ENCODE results near the gene A2ML1. TPM values are rescaled to one million over a fixed set of nuclear protein-coding genes. Genes with fewer than 3 reads are reported as not detected.

A2ML1 gene
- total RNA-seq, 4 donors from 2014 or later = 0.11 to 1.2 TPM; not detected in 2

DNA sequence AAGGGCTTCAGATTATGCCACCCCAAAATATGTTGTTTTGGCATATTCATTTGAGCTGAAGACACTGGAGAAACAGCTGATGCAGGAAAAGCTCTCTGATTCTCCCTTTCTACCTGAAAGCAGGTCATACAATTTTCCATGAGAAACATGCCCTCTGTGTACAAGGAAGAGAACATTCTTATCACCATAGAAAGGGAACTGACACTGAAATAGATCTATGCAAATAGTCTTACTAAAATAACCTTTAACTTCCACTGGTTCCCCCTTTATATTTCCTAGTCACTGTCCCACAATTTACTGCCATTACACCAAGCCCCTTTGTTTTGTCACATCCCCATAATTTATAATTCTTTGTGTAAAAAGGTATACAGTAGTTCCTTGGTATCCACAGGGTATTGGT lies 82.2 kb downstream of the A2ML1 start:
- no peak for DNase-seq (ENCODE audit: extremely low spot score)
- Histone ChIP-seq H3K27me3 (no peaks in the 10 kb centered on the region), H3K27ac (replicated peaks in 1 of 4) (no peak overlapping the region), H3K4me1 (peaks cover 4 to 14% (median 7%) of the 10 kb centered on the region in 4 donors), H3K4me3 (no peak overlapping the region), H3K9me3 (no peaks in the 10 kb centered on the region), H3K36me3 (no peaks in the 10 kb centered on the region)
- no peak for TF ChIP-seq POLR2AphosphoS5 (IDR thresholded peaks at IDR 0.05)
- TF ChIP-seq POLR2A (IDR thresholded peaks at IDR 0.05; ENCODE audit: low read depth) = no peak
- TF ChIP-seq EP300 (IDR thresholded peaks at IDR 0.05) = no peak
- no peak for TF ChIP-seq CTCF (IDR thresholded peaks at IDR 0.05)
- intact Hi-C loops (cut with DNase I) = loop anchor here (5.0 kb wide), 1 partner anchor 217 kb away; no protein-coding TSS in a partner anchor

GRCh38 chr12:8905546-8905945 lies 83.1 kb downstream of the A2ML1 start:
- H3K27ac ChIP-seq (replicated peaks in 1 of 4) = peak overlapping the region in 2 of 4 donors; percentile 1 to 65
- intact Hi-C loops (cut with DNase I) = loop anchor here (5.0 kb wide), 1 partner anchor 218 kb away; no protein-coding TSS in a partner anchor
- H3K36me3 ChIP-seq = no peaks in the 10 kb centered on the region
- WGBS = 35% methylated on average over 10 of the region's 10 CpGs
- peak overlapping the region in 2 of 4 donors; percentile 7 to 11 for H3K4me3 ChIP-seq
- H3K9me3 ChIP-seq = no peaks in the 10 kb centered on the region
- H3K27me3 ChIP-seq = no peaks in the 10 kb centered on the region
- no peak for TF ChIP-seq POLR2A (IDR thresholded peaks at IDR 0.05; ENCODE audit: low read depth)
- TF ChIP-seq CTCF (IDR thresholded peaks at IDR 0.05) = peak in 1 of 3 experiments; percentile 9
- no peak for TF ChIP-seq EP300 (IDR thresholded peaks at IDR 0.05)
- peak in 1 of 2 donors; percentile 17 for TF ChIP-seq POLR2AphosphoS5 (IDR thresholded peaks at IDR 0.05)
- no peak for DNase-seq (ENCODE audit: extremely low spot score)
- peaks cover 4 to 14% (median 7%) of the 10 kb centered on the region in 4 donors for H3K4me1 ChIP-seq

DNA sequence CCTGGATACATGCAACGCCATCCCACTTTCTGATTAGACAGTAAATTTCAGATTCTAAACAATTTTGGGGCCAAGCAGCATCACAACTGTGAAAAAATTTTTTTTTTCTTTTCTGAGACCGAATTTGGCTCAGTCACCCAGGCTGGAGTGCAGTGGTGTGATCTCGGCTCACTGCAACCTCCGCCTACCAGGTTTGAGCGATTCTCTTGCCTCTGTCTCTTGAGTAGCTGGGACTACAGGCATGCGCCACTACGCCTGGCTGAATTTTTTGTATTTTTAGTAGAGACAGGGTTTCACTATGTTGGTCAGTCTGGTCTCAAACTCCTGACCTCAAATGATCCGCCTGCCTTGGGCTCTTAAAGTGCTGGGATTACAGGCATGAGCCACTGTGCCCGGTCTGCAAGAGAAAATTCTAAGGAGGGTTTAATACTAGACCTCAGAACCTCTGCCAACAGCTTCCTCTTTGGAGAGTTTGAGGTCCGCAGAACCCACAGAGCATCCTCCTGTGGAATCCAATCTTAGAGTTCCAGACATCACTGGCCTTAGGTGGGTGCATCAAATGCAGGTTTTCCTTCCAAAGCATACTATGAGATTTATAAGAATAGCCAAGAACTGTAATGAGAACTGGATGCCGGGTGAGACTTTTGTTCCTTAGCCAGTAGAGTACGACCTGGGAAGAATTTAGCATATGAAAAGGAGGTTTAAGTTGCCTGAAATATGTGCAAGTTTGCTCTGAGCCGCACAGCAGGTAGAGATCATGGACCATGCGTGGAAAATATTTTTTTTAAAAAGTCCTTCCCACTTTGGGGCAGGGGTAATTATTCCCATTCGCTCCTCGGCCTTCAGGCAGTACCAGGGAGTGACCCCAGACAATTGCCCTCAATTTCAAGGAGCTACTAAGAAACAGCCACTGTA lies 84.1 kb downstream of the A2ML1 start:
- Histone ChIP-seq H3K4me1 (peaks cover 4 to 14% (median 7%) of the 10 kb centered on the region in 4 donors), H3K9me3 (no peaks in the 10 kb centered on the region), H3K27me3 (no peaks in the 10 kb centered on the region), H3K36me3 (no peaks in the 10 kb centered on the region), H3K4me3 (no peak overlapping the region), H3K27ac (replicated peaks in 1 of 4) (peak overlapping the region in 1 of 4 donors; percentile 1)
- intact Hi-C loops (cut with DNase I) = loop anchor here (5.0 kb wide), 1 partner anchor 219 kb away; no protein-coding TSS in a partner anchor
- WGBS = 90% methylated on average over 16 of the region's 16 CpGs
- DNase-seq (ENCODE audit: extremely low spot score) = no peak
- TF ChIP-seq CTCF (IDR thresholded peaks at IDR 0.05) (no peak), POLR2A (IDR thresholded peaks at IDR 0.05; ENCODE audit: low read depth) (no peak), POLR2AphosphoS5 (IDR thresholded peaks at IDR 0.05) (no peak), EP300 (IDR thresholded peaks at IDR 0.05) (no peak)

- no peaks in the 10 kb centered on the region for H3K9me3 ChIP-seq
- no peaks in the 10 kb centered on the region for H3K27me3 ChIP-seq
- WGBS = 87% methylated on average over 3 of the region's 3 CpGs
- DNase-seq (ENCODE audit: extremely low spot score) = no peak
- H3K4me1 ChIP-seq = peaks cover 4 to 14% (median 8%) of the 10 kb centered on the region in 4 donors
- H3K4me3 ChIP-seq = no peak overlapping the region
- no peak overlapping the region for H3K27ac ChIP-seq (replicated peaks in 1 of 4)
- TF ChIP-seq CTCF (IDR thresholded peaks at IDR 0.05) (no peak), POLR2AphosphoS5 (IDR thresholded peaks at IDR 0.05) (no peak), EP300 (IDR thresholded peaks at IDR 0.05) (no peak)
- intact Hi-C loops (cut with DNase I) = loop anchor here (5.0 kb wide), 1 partner anchor 220 kb away; no protein-coding TSS in a partner anchor
- H3K36me3 ChIP-seq = no peaks in the 10 kb centered on the region
These were observed 85.1 kb downstream of the A2ML1 start for GRCh38 chr12:8907513-8907912.
